Esophagus muscularis mucosa (tissue), 4 donors: Measurements from ENCODE around the gene CNNM4.

Experiments used
- EP300 ChIP-seq: sonication (generic); formaldehyde crosslinking; IDR thresholded peaks from one replicate; pipeline ENCODE4 v1.6.1; 2017; ENCODE audit warnings: antibody characterized with exemption
- POLR2A ChIP-seq: fragments of 450-650 bp; IDR thresholded peaks from one replicate; pipeline ENCODE4 v1.6.1; 2017; ENCODE audit warnings: antibody characterized with exemption, moderate library complexity, mild to moderate bottlenecking, low read depth
- TF ChIP-seq, protein P1 (sequence below), 3 experiments: fragments of 200-600 bp in 2 of 3; fragments of 450-650 bp in 1 of 3; sonication (generic) in 2 of 3; IDR thresholded peaks; one replicate each; pipeline ENCODE4 v1.5.1; 2017 to 2019; ENCODE audit warnings: antibody characterized with exemption in 3 of 3, mild to moderate bottlenecking in 2 of 3, moderate library complexity in 1 of 3

DNA sequence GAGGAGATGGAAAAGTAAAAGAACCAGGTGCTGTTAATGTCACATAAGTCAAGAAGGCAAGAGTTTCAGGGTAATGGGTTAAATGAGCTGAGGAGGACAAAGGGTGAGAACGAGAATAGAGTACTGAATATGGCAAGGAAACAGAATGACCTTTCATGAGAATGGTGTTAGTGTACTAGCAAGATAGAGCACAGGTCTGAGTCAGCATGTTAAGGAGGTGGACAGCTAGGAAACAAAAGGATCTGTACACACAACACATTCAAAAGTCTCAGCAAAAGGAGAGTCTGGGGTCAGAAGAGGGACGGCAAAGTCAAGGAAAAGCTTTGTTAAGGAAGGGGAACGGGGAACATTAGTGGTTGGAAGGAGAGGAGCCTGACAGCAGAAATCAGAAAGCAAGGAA is 49.7 kb upstream of the CNNM4 start:
- TF ChIP-seq, protein P1, sequence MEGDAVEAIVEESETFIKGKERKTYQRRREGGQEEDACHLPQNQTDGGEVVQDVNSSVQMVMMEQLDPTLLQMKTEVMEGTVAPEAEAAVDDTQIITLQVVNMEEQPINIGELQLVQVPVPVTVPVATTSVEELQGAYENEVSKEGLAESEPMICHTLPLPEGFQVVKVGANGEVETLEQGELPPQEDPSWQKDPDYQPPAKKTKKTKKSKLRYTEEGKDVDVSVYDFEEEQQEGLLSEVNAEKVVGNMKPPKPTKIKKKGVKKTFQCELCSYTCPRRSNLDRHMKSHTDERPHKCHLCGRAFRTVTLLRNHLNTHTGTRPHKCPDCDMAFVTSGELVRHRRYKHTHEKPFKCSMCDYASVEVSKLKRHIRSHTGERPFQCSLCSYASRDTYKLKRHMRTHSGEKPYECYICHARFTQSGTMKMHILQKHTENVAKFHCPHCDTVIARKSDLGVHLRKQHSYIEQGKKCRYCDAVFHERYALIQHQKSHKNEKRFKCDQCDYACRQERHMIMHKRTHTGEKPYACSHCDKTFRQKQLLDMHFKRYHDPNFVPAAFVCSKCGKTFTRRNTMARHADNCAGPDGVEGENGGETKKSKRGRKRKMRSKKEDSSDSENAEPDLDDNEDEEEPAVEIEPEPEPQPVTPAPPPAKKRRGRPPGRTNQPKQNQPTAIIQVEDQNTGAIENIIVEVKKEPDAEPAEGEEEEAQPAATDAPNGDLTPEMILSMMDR (IDR thresholded peaks at IDR 0.05): no peak
- TF ChIP-seq EP300: no peak
- no peak for TF ChIP-seq POLR2A
